Mononuclear cell (primary cell): ENCODE results near the gene RNASE11. TPM values are rescaled to one million over a fixed set of nuclear protein-coding genes. Genes with fewer than 3 reads are reported as not detected.
"Not testable (repeated sequence)": the region's sequence is repeated elsewhere in the genome, so short reads cannot be mapped to it uniquely, and the experiment has no call there.

Experiments
- H3K27me3 ChIP-seq: 2 replicates; pipeline ENCODE4 v1.6.0; 2011; ENCODE audit warnings: low read length, control low read depth; ENCODE audit not compliant: insufficient read depth
- H3K4me1 ChIP-seq: 2 replicates; pipeline ENCODE4 v1.5.1; 2011; ENCODE audit warnings: mild to moderate bottlenecking, low read length, control low read depth; ENCODE audit not compliant: insufficient read depth
- H3K4me3 ChIP-seq: 2 replicates; pipeline ENCODE4 v1.5.1; 2011; ENCODE audit warnings: mild to moderate bottlenecking, low read length, moderate library complexity
- H3K9me3 ChIP-seq: 2 replicates; pipeline ENCODE4 v1.5.1; 2011; ENCODE audit warnings: low read depth, mild to moderate bottlenecking, control low read depth, low read length
- total RNA-seq: library from RNA; depleted of rRNA; stranded (reverse); fragments of >200 nt; gene quantifications from one replicate; pipeline ENCODE4 v1.2.3, GENCODE V29; 2012

The RNASE11 gene
- total RNA-seq, 1 donor: not detected

GRCh38 chr14:20572382-20572990 is 15.3 kb downstream of the RNASE11 start:
- H3K4me3 ChIP-seq, H3K27me3 ChIP-seq, H3K4me1 ChIP-seq, H3K9me3 ChIP-seq: not testable (repeated sequence)

- not testable (repeated sequence) for H3K4me1 ChIP-seq, H3K9me3 ChIP-seq, H3K4me3 ChIP-seq, H3K27me3 ChIP-seq
These were observed 17.1 kb downstream of the RNASE11 start for GRCh38 chr14:20570720-20571119.

- H3K4me3 ChIP-seq, H3K27me3 ChIP-seq, H3K9me3 ChIP-seq, H3K4me1 ChIP-seq: not testable (repeated sequence)
These were observed 17.9 kb downstream of the RNASE11 start for GRCh38 chr14:20569865-20570264.

DNA sequence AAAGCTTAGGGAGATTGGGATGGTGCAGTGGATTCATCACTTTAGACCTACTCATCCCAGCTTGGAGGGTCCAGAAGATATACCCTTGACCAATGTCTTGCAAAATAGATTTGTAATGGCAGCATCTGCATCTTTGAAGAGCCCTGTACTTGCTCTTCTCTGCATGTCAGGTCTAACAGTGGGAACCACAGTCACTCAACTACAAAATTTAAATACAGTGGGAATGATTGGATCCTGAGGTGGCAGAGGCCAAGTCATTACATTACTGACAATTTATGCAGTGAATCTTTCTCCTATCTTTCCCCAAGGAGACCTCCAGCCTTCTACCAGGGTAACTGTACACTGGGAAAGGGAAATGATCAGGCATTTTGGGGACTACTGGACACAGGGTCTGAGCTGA is 18.7 kb downstream of the RNASE11 start:
- H3K4me3 ChIP-seq: no peak overlapping the region
- no peaks in the 10 kb centered on the region for H3K9me3 ChIP-seq
- no peaks in the 10 kb centered on the region for H3K27me3 ChIP-seq
- H3K4me1 ChIP-seq: no peaks in the 10 kb centered on the region

- Histone ChIP-seq H3K27me3 (no peaks in the 10 kb centered on the region), H3K9me3 (no peaks in the 10 kb centered on the region), H3K4me1 (no peaks in the 10 kb centered on the region), H3K4me3 (no peak overlapping the region)
These were observed 19.4 kb downstream of the RNASE11 start for GRCh38 chr14:20568393-20568792.

DNA sequence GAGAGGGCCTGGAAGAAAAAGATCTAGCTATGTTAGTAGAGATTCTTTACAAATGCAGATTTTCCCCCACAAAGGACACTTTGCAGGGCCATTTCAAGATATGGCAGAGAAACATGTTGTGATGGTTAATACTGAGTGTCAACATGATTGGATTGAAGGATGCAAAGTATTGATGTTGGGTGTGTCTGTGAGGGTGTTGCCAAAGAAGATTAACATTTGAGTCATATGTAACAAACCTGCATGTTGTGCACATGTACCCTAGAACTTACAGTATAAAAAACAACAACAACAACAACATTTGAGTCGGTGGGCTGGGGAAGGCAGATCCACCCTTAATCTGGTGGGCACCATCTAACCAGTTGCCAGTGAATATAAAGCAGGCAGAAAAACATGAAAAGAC is 20.6 kb downstream of the RNASE11 start:
- H3K4me1 ChIP-seq, H3K4me3 ChIP-seq, H3K9me3 ChIP-seq, H3K27me3 ChIP-seq: not testable (repeated sequence)

- no peak overlapping the region for H3K4me3 ChIP-seq
- H3K9me3 ChIP-seq: no peaks in the 10 kb centered on the region
- H3K4me1 ChIP-seq: no peaks in the 10 kb centered on the region
- H3K27me3 ChIP-seq: no peaks in the 10 kb centered on the region
These were observed 23.3 kb downstream of the RNASE11 start for GRCh38 chr14:20564501-20564997.

DNA sequence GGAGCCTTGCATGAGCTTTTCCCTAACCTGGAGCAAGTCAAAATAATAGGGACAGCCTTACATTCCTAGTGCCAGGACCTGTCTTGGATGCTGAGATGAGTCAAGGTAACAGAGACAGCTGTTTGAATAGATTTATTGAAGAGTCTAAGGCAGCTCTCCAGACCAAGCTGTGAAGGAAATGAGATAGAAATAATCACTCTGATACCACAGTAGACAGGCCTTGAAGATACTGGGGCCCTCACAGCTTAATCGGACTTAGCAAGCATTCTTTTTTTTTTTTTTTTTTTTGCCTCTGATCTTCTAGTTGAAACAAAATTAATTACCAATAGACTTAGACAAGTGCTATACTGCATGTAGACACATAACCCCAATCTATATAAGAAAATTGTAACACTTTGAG is 23.8 kb downstream of the RNASE11 start:
- no peaks in the 10 kb centered on the region for H3K27me3 ChIP-seq
- H3K4me3 ChIP-seq: no peak overlapping the region
- H3K9me3 ChIP-seq: no peaks in the 10 kb centered on the region
- H3K4me1 ChIP-seq: no peaks in the 10 kb centered on the region

- no peaks in the 10 kb centered on the region for H3K4me1 ChIP-seq
- H3K9me3 ChIP-seq: no peaks in the 10 kb centered on the region
- H3K27me3 ChIP-seq: no peaks in the 10 kb centered on the region
- no peak within 1 kb of the TSS for H3K4me3 ChIP-seq
These were observed 26.8 kb downstream of the RNASE11 start, which contains the start of gene RNASE9 for GRCh38 chr14:20560961-20561360. RNASE9 (minus strand) TSS chr14:20561047.

DNA sequence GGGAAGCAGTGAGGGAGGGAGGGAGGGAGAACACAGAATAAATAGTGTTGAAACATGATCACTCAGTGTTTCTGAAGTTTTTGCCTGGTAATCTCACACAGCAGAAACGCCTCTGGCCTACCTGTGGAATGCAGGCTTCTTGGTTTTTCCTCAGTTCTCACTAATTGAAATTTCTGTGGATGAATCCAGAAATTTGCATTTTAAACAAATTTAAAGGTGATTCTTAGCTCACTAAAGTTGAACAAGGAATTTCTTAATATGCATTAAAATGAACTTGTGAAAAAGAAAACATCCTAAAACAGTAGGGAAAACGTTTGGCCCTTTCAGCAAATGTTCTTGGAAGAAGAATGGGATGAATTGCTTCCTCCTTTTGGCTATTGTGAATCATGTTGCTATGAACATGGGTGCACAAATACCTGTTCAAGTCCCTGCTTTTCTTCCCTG is 28.3 kb downstream of the RNASE11 start:
- H3K9me3 ChIP-seq: no peaks in the 10 kb centered on the region
- no peaks in the 10 kb centered on the region for H3K27me3 ChIP-seq
- no peaks in the 10 kb centered on the region for H3K4me1 ChIP-seq
- H3K4me3 ChIP-seq: no peak overlapping the region

DNA sequence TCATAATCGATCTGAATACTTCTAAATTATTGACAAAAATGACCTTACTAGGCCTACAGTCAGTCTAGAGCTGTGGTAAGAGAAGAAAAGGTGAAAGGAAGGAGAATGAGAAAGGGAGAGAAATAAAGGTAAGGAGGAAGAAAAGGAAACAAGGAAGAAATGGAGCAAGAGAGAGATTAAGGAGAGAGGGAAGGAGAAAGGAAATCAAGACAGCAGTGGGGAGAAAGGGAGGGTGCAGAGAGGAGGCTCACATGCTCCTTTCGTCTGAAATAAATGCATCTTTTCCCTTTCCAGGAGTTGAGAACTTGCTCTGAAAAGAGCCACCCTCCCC is 30.6 kb downstream of the RNASE11 start:
- Histone ChIP-seq H3K9me3 (no peaks in the 10 kb centered on the region), H3K4me1 (no peaks in the 10 kb centered on the region), H3K27me3 (no peaks in the 10 kb centered on the region), H3K4me3 (no peak overlapping the region)

DNA sequence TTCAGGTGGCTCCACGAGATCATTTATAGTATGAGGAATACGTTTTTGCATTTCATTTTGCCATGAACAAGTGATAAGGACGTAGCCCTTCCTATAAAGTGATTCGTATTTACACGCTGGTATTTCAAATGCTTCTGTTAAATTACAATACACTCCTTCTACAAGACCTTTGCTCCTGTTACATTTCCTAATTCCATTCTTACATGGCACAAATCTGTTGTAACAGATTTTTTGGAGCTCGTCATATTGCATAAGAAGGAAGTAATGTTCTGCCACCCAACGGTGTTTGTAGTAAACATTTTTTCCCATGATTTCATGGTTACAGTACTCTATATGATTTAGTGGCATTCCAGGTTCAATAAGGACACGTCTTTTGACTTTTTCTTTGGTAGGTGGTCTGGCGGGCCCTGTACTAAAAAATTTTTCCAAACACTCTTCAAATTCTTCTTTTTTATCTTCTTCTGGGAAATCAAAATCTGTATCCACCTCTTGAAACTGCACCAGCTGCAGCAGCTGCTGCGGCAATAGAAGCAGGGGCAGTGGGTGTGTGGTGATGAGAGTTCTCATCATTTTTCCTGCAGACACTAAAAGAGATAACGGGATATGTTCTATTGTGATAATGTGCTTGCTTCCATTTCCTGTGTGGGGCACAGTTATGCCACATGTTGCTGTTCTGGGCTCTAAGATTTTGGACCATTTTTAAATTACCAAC is 31.1 kb downstream of the RNASE11 start:
- no peak overlapping the region for H3K4me3 ChIP-seq
- H3K4me1 ChIP-seq: no peaks in the 10 kb centered on the region
- no peaks in the 10 kb centered on the region for H3K9me3 ChIP-seq
- H3K27me3 ChIP-seq: no peaks in the 10 kb centered on the region

DNA sequence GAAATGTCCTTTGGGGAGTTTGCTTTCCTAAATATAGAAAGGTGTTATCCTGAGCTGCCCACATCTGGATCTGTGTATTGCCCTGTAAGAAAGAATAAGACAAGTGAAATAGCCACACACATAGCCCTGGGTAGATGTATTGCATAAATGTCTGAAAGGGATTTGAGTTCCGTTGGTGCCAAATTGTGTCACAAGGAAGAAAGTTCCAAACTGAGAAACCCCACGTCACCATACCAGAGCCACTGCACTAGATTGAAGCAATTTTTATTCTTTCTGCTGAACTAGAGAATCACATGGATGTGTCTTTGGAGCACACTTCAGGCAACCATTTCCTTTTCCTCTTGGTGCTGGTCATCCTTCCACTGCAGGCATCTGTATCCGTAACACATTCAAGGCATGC is 32.0 kb downstream of the RNASE11 start:
- Histone ChIP-seq H3K4me1 (no peaks in the 10 kb centered on the region), H3K27me3 (no peaks in the 10 kb centered on the region), H3K4me3 (no peak overlapping the region), H3K9me3 (no peaks in the 10 kb centered on the region)

GRCh38 chr14:20553024-20553423 is 34.8 kb downstream of the RNASE11 start:
- H3K9me3 ChIP-seq: no peaks in the 10 kb centered on the region
- H3K27me3 ChIP-seq: no peaks in the 10 kb centered on the region
- no peak overlapping the region for H3K4me3 ChIP-seq
- H3K4me1 ChIP-seq: no peaks in the 10 kb centered on the region

GRCh38 chr14:20551606-20552005 is 36.2 kb downstream of the RNASE11 start:
- H3K9me3 ChIP-seq: no peaks in the 10 kb centered on the region
- H3K27me3 ChIP-seq: no peaks in the 10 kb centered on the region
- no peak overlapping the region for H3K4me3 ChIP-seq
- H3K4me1 ChIP-seq: no peaks in the 10 kb centered on the region

- H3K4me1 ChIP-seq: no peaks in the 10 kb centered on the region
- H3K27me3 ChIP-seq: no peaks in the 10 kb centered on the region
- H3K9me3 ChIP-seq: no peaks in the 10 kb centered on the region
- H3K4me3 ChIP-seq: no peak overlapping the region
These were observed 36.9 kb downstream of the RNASE11 start for GRCh38 chr14:20550926-20551325.
